ENCODE measurements around the gene COPS2. TPM values are rescaled to one million over a fixed set of nuclear protein-coding genes. Genes with fewer than 3 reads are reported as not detected.

Gene COPS2
- total and polyA plus RNA-seq, 10 of the 15 experiments (the other 5 are each of a cell fraction or from before 2014, with no cell fraction given) = 31.5 to 115 (median 76.3) TPM

GRCh38 chr15:49148727-49149126 lies 6.7 kb downstream of the COPS2 start:
- Histone ChIP-seq H3K9ac (ENCODE audit: control insufficient read depth, insufficient read depth, low read length) (no peak overlapping the region), H3K9me3 (replicated peaks; ENCODE audit: control insufficient read depth, insufficient read depth, low read length) (no peaks in the 10 kb centered on the region), H3K36me3 (ENCODE audit: control insufficient read depth in 2 of 2, insufficient read depth in 2 of 2, low read length in 1 of 2) (0 out of 4 replicates have a peak, but pooled peaks cover 0 to 6% of the 10 kb centered on the region in 2 experiments), H2AFZ (ENCODE audit: control insufficient read depth, low read depth, low read length) (no peak overlapping the region), H3K27ac (ENCODE audit: control insufficient read depth, insufficient read depth) (no peak overlapping the region), H3K4me3 (peak overlapping the region; percentile 6; the same call in 1 of the 2 replicates), H3K27me3 (replicated peaks in 1 of 2; ENCODE audit: control insufficient read depth in 2 of 2, insufficient read depth in 2 of 2, low read length in 1 of 2) (no peaks in the 10 kb centered on the region), H3K4me2 (ENCODE audit: control insufficient read depth, insufficient read depth) (no peak overlapping the region), H4K20me1 (ENCODE audit: control insufficient read depth, insufficient read depth) (no peaks in the 10 kb centered on the region), H3K4me1 (ENCODE audit: control insufficient read depth, insufficient read depth, low read length) (no peaks in the 10 kb centered on the region), H3K79me2 (ENCODE audit: control insufficient read depth, insufficient read depth, low read length) (peaks cover 84% of the 10 kb centered on the region)
- no peak for DNase-seq (ENCODE audit: low read depth, low spot score)
- ChIA-PET CTCF (interaction anchor here (1.2 to 4.8 kb wide), 3 partner anchors 286 to 790 kb away, joined by 3 to 95 read pairs (median 3); no protein-coding TSS in a partner anchor), SMC1A (ENCODE audit: uncharacterized antibody, unreplicated experiment) (no interaction called here), RAD21 (ENCODE audit: unreplicated experiment) (interaction anchor here (0.8 kb wide), 1 partner anchor 287 kb away, joined by 3 read pairs; no protein-coding TSS in a partner anchor), POLR2A (interaction anchor here (0.8 kb wide), 1 partner anchor 271 kb away, joined by 3 read pairs; the partner anchor contains the start of gene EID1)
- no peak for FAIRE-seq
- no peak for ATAC-seq
- no TSS peak for BruUV-seq (replicated peaks)
- 96% methylated on average over 1 of the region's 1 CpG for whole genome bisulfite sequencing (ENCODE audit: insufficient coverage, insufficient replicate concordance, low lambda C conversion rate, missing lambda C conversion rate)
- no peak for TF ChIP-seq NFYA (IDR thresholded peaks at IDR 0.05; ENCODE audit: borderline replicate concordance, low read depth, low read length)
- TF ChIP-seq KAT2A (conservative IDR thresholded peaks at IDR 0.05; ENCODE audit: control insufficient read depth, low read depth, low read length) = no peak
- TF ChIP-seq CHD1 (IDR thresholded peaks at IDR 0.05; ENCODE audit: low read depth, low read length) = no peak
- TF ChIP-seq NRF1 (conservative IDR thresholded peaks at IDR 0.05; ENCODE audit: low read depth, low read length) = no peak
- TF ChIP-seq SKIL (IDR thresholded peaks at IDR 0.05; ENCODE audit: low read depth, poor library complexity, severe bottlenecking) = no peak
- no peak for TF ChIP-seq SMC3 (IDR thresholded peaks at IDR 0.05; ENCODE audit: borderline replicate concordance, low read length)
- no peak for TF ChIP-seq TBL1XR1 (IDR thresholded peaks at IDR 0.05; ENCODE audit: low read depth, low read length)
- no peak for TF ChIP-seq POLR2AphosphoS2 (IDR thresholded peaks at IDR 0.05; ENCODE audit: low read depth, low read length)
- in situ Hi-C loops (cut with MboI) (no loop called here), intact Hi-C loops (cut with micrococcal nuclease; ENCODE audit: unreplicated experiment) (loop anchor here (5.0 kb wide), 1 partner anchor 101 kb away; the partner anchor contains the start of gene SECISBP2L)
